ENCODE results near the gene KCNE3.

GRCh38 chr11:74442636-74443035, 24.7 kb downstream of the KCNE3 start:
- no peak for TF ChIP-seq POLR2A (IDR thresholded peaks at IDR 0.05)
- no peak for TF ChIP-seq CTCF (IDR thresholded peaks at IDR 0.05)
- TF ChIP-seq POLR2AphosphoS5 (IDR thresholded peaks at IDR 0.05): no peak
- TF ChIP-seq EP300 (IDR thresholded peaks at IDR 0.05): no peak

All from gastroesophageal sphincter (tissue), 3 donors.